Measurements from ENCODE around the gene C2CD2.

Gene C2CD2

GRCh38 chr21:41975391-41976272 lies 21.8 kb upstream of the C2CD2 start:
- Histone ChIP-seq H3K4me2 (ENCODE audit: low read depth, low read length, poor library complexity, severe bottlenecking) (no peak overlapping the region), H3K9ac (ENCODE audit: low read depth, low read length, poor library complexity, severe bottlenecking) (no peak overlapping the region), H3F3A (ENCODE audit: low read depth) (no peaks in the 10 kb centered on the region), H3K36me3 (ENCODE audit: insufficient read depth, low read length) (no peaks in the 10 kb centered on the region), H3K4me1 (ENCODE audit: insufficient read depth, low read length, poor library complexity, severe bottlenecking) (peaks cover 12% of the 10 kb centered on the region), H4K20me1 (ENCODE audit: insufficient read depth, low read length, poor library complexity, severe bottlenecking) (no peaks in the 10 kb centered on the region), H3K9me3 (ENCODE audit: insufficient read depth, low read depth, low read length) (peaks cover 8% of the 10 kb centered on the region; the same call in 1 of the 2 replicates), H2AFZ (ENCODE audit: low read length) (no peak overlapping the region), H3K9me2 (replicated peaks; ENCODE audit: low read depth, low read length) (no peaks in the 10 kb centered on the region), H3K27me3 (ENCODE audit: insufficient read depth, low read length, poor library complexity, severe bottlenecking) (no peaks in the 10 kb centered on the region), H3K79me2 (ENCODE audit: insufficient read depth, low read length) (no peaks in the 10 kb centered on the region), H3K4me3 (ENCODE audit: low read length, poor library complexity, severe bottlenecking) (no peak overlapping the region)
- TF ChIP-seq CTCF (conservative IDR thresholded peaks at IDR 0.05; ENCODE audit: low read length), result no peak
- no peak for TF ChIP-seq EZH2phosphoT487 (IDR thresholded peaks at IDR 0.05; ENCODE audit: borderline replicate concordance)

GRCh38 chr21:41974752-41975053 lies 20.9 kb upstream of the C2CD2 start:
- no peaks in the 10 kb centered on the region for H3F3A ChIP-seq (ENCODE audit: low read depth)
- peaks cover 12% of the 10 kb centered on the region for H3K4me1 ChIP-seq (ENCODE audit: insufficient read depth, low read length, poor library complexity, severe bottlenecking)
- H3K4me3 ChIP-seq (ENCODE audit: low read length, poor library complexity, severe bottlenecking), result no peak overlapping the region
- H3K9me3 ChIP-seq (ENCODE audit: insufficient read depth, low read depth, low read length), result peaks cover 6% of the 10 kb centered on the region; the same call in 1 of the 2 replicates
- H3K36me3 ChIP-seq (ENCODE audit: insufficient read depth, low read length), result no peaks in the 10 kb centered on the region
- H3K9ac ChIP-seq (ENCODE audit: low read depth, low read length, poor library complexity, severe bottlenecking), result no peak overlapping the region
- no peak overlapping the region for H2AFZ ChIP-seq (ENCODE audit: low read length)
- H4K20me1 ChIP-seq (ENCODE audit: insufficient read depth, low read length, poor library complexity, severe bottlenecking), result no peaks in the 10 kb centered on the region
- H3K27me3 ChIP-seq (ENCODE audit: insufficient read depth, low read length, poor library complexity, severe bottlenecking), result no peaks in the 10 kb centered on the region
- no peaks in the 10 kb centered on the region for H3K9me2 ChIP-seq (replicated peaks; ENCODE audit: low read depth, low read length)
- H3K4me2 ChIP-seq (ENCODE audit: low read depth, low read length, poor library complexity, severe bottlenecking), result no peak overlapping the region
- TF ChIP-seq CTCF (conservative IDR thresholded peaks at IDR 0.05; ENCODE audit: low read length) (no peak), EZH2phosphoT487 (IDR thresholded peaks at IDR 0.05; ENCODE audit: borderline replicate concordance) (no peak)
- H3K79me2 ChIP-seq (ENCODE audit: insufficient read depth, low read length), result no peaks in the 10 kb centered on the region

GRCh38 chr21:41973861-41974751 lies 20.3 kb upstream of the C2CD2 start:
- H3K9ac ChIP-seq (ENCODE audit: low read depth, low read length, poor library complexity, severe bottlenecking), result no peak overlapping the region
- peak overlapping the region; percentile 48; the same call in 1 of the 2 replicates for H2AFZ ChIP-seq (ENCODE audit: low read length)
- TF ChIP-seq EZH2phosphoT487 (IDR thresholded peaks at IDR 0.05; ENCODE audit: borderline replicate concordance) (no peak), CTCF (conservative IDR thresholded peaks at IDR 0.05; ENCODE audit: low read length) (peak; percentile 61)

More at GRCh38 chr21:41973861-41974751, 20.3 kb upstream of the C2CD2 start:
- H3K4me2 ChIP-seq (ENCODE audit: low read depth, low read length, poor library complexity, severe bottlenecking), result peak overlapping the region; percentile 43
- no peaks in the 10 kb centered on the region for H3K27me3 ChIP-seq (ENCODE audit: insufficient read depth, low read length, poor library complexity, severe bottlenecking)
- H3K9me2 ChIP-seq (replicated peaks; ENCODE audit: low read depth, low read length), result no peaks in the 10 kb centered on the region
- H3K4me3 ChIP-seq (ENCODE audit: low read length, poor library complexity, severe bottlenecking), result no peak overlapping the region
- no peaks in the 10 kb centered on the region for H3K79me2 ChIP-seq (ENCODE audit: insufficient read depth, low read length)
- no peaks in the 10 kb centered on the region for H3F3A ChIP-seq (ENCODE audit: low read depth)
- peaks cover 12% of the 10 kb centered on the region for H3K4me1 ChIP-seq (ENCODE audit: insufficient read depth, low read length, poor library complexity, severe bottlenecking)
- H3K9me3 ChIP-seq (ENCODE audit: insufficient read depth, low read depth, low read length), result 0 out of 2 replicates have a peak, but pooled peaks cover under 1% of the 10 kb centered on the region
- no peaks in the 10 kb centered on the region for H4K20me1 ChIP-seq (ENCODE audit: insufficient read depth, low read length, poor library complexity, severe bottlenecking)
- H3K36me3 ChIP-seq (ENCODE audit: insufficient read depth, low read length), result no peaks in the 10 kb centered on the region
